HG03196 (cell line): ENCODE measurements around the gene KRTAP19-8.

Experiments
- ATAC-seq: cut with Tn5 transposase; IDR thresholded peaks from one replicate; pipeline ENCODE4 v1.9.1; 2021; ENCODE audit not compliant: unreplicated experiment

The KRTAP19-8 gene

GRCh38 chr21:31038376-31038775, at the start of gene KRTAP19-8:
TSS of gene KRTAP19-8 (minus strand) at chr21:31038476. CDS start at chr21:31038443, 33 bp downstream.
- no peak for ATAC-seq

GRCh38 chr21:31087639-31088473, 49.6 kb upstream of the KRTAP19-8 start:
- ATAC-seq: no peak

GRCh38 chr21:31084689-31085088, 46.4 kb upstream of the KRTAP19-8 start:
- no peak for ATAC-seq

GRCh38 chr21:31078796-31079195, 40.5 kb upstream of the KRTAP19-8 start:
- no peak for ATAC-seq

GRCh38 chr21:31078216-31078615, 39.9 kb upstream of the KRTAP19-8 start:
- ATAC-seq: no peak

- no peak for ATAC-seq
Measured at GRCh38 chr21:31075848-31076247, 37.6 kb upstream of the KRTAP19-8 start.

- no peak for ATAC-seq
Measured at GRCh38 chr21:31072533-31072932, 34.3 kb upstream of the KRTAP19-8 start.

- no peak for ATAC-seq
Measured at GRCh38 chr21:31064803-31065202, 26.5 kb upstream of the KRTAP19-8 start.

GRCh38 chr21:31052489-31053142, 14.3 kb upstream of the KRTAP19-8 start:
- no peak for ATAC-seq

GRCh38 chr21:31050577-31051157, 12.4 kb upstream of the KRTAP19-8 start:
- no peak for ATAC-seq

GRCh38 chr21:31045841-31046240, 7.6 kb upstream of the KRTAP19-8 start:
- ATAC-seq: no peak

- no peak for ATAC-seq
Measured at GRCh38 chr21:31043471-31043870, 5.2 kb upstream of the KRTAP19-8 start.

GRCh38 chr21:31042080-31042464, 3.8 kb upstream of the KRTAP19-8 start:
- no peak for ATAC-seq

- no peak for ATAC-seq
Measured at GRCh38 chr21:31041295-31042079, 3.2 kb upstream of the KRTAP19-8 start.

- ATAC-seq: no peak
Measured at GRCh38 chr21:31034378-31034777, 3.9 kb downstream of the KRTAP19-8 start.

- peak; percentile 86 for ATAC-seq
Measured at GRCh38 chr21:31030367-31031106, 7.7 kb downstream of the KRTAP19-8 start.

GRCh38 chr21:31023680-31024079, 14.6 kb downstream of the KRTAP19-8 start:
- no peak for ATAC-seq

- no peak for ATAC-seq
Measured at GRCh38 chr21:31022306-31022705, 16.0 kb downstream of the KRTAP19-8 start.

GRCh38 chr21:31018232-31018631, 20.0 kb downstream of the KRTAP19-8 start:
- no peak for ATAC-seq

- ATAC-seq: no peak
Measured at GRCh38 chr21:31014891-31015290, 23.4 kb downstream of the KRTAP19-8 start.
